HG03196 (cell line): ENCODE measurements around the gene NPY4R2.
"Not testable (repeated sequence)": the region's sequence is repeated elsewhere in the genome, so short reads cannot be mapped to it uniquely, and the experiment has no call there.

ENCODE experiments used
- ATAC-seq: cut with Tn5 transposase; IDR thresholded peaks from one replicate; pipeline ENCODE4 v1.9.1; 2021; ENCODE audit not compliant: unreplicated experiment

NPY4R2 gene

DNA sequence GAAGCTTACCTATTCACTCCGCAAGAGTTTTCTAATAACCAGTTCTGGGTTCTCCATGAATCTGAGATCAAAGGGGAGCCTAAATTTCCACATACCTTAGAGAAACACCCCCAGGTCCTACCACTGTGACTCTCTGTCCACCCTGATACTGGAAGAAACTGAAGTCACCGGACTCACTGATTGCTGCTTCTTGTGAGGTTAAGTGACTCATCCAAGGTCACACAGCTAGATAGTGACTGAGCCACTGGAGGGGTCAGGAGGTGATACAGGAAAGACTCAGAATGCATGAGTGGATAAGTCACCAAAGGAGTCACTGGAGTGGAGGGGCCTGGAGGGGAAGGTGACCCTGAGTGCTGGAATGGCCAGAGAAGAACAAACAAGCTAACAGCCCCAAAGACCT lies 9.8 kb downstream of the NPY4R2 start:
- ATAC-seq: not testable (repeated sequence)

DNA sequence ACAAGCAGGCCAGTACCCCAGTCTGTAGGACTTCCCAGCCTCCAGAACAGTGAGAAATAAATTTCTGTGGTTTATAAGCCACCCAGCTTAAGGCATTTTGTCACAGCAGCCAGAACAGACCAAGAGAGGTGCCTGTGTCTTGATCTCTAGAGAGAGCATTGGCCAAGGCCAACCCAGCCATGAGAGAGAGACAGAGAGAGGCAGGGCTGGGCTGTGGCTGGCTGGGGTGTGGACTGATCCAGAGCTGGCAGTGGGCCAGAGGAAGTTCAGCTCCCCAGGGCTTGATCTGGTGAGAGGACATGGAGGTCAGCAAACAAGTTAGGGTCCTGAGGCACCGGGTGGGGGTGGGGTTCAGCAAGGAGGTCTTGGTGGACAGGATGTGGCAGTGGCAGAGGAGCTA lies 14.4 kb downstream of the NPY4R2 start:
- ATAC-seq: not testable (repeated sequence)

GRCh38 chr10:47933462-47933861 lies 15.0 kb downstream of the NPY4R2 start:
- ATAC-seq: not testable (repeated sequence)

- ATAC-seq: not testable (repeated sequence)
Observed at GRCh38 chr10:47936772-47937228, 18.3 kb downstream of the NPY4R2 start.

- not testable (repeated sequence) for ATAC-seq
Observed at GRCh38 chr10:47937634-47938033, 19.2 kb downstream of the NPY4R2 start.

DNA sequence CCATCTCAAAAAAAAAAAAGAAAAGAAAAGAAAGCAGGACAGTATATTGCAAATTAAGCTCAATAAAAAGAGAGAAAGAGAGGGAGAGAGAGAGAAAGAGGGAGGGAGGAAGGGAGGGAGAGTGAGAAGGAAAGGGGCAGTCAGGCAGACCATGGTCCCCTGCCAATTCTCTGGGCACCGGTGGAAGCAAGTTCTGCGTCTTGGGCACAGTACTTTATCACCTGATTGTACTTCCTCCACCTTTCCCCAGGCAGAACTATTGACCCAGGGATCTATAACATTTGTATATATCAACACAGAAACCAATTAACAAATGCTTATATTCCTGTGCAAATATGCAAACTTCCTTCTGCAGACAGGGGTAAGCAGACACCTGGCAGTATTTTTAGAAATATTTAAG lies 22.4 kb downstream of the NPY4R2 start:
- ATAC-seq: not testable (repeated sequence)

GRCh38 chr10:47941379-47941778 lies 22.9 kb downstream of the NPY4R2 start:
- not testable (repeated sequence) for ATAC-seq

DNA sequence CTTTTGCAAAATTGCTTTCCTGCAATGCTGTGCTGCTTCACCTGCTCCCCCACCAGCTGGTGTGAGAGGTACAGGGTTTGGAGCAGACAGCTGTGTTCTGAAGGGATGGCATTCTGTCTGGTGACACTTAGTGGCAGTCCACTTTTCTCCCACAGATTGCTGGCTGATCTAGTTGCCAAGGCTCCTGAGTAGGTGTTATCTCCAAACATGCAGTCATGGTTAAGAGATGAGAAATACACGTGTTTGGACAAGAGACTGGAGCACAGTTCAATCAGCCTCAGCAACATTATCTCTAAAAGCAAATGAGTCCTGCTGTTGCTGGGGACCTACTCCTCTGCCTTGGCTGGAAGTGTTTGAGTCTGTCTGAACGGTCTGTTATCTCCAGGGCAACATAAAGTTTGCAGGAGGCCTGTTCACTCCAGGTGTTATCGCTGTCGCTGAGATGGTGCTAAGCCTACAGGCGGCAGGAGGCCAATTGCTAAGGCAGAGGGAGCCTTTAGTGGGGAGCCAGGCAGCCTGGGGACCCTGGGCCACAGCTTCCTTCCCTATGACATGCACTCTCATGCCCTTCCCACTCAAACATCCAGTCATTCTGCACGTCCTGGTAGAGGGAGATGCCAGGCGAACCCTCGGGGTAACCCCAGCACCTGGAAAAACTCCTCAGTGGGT lies 24.0 kb downstream of the NPY4R2 start:
- ATAC-seq: not testable (repeated sequence)

- ATAC-seq: not testable (repeated sequence)
Observed at GRCh38 chr10:47943328-47943727, 24.9 kb downstream of the NPY4R2 start.

DNA sequence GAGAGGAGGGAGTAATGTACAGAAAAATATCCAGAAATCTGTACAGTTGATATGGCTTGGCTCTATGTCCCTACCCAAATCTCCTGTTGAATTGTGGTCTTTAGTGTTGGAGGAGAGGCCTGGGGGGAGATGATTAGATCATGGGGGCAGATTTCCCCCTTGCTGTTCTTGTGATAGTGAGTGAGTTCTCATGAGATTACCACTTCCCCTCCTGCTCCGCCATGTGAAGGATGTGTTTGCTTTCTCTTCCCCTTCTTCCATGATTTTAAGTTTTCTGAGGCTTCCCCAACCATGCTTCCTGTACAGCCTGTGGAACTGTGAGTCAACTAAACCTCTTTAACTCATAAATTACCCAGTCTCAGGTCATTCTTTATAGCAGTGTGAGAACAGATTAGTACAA lies 29.0 kb downstream of the NPY4R2 start:
- ATAC-seq: not testable (repeated sequence)

DNA sequence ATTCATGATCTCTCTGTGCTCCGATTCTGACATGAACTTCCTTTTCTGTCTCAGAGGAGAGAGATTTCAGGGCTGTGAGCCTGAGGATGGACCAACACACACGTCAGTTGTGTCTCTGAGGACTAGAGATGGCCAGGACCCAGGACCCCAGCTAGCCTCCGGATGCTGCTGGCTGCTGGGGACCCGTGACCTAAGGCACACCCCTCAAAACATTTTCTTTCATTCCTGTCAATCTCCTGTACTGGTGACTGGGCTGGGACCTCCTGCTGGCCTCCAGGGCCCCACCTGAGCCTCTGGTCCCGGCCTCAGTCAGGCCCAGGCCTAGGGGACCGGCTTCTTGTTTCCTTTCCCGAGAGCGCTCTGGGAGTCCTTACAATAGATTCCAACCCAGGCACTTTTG lies 38.7 kb downstream of the NPY4R2 start:
- not testable (repeated sequence) for ATAC-seq

DNA sequence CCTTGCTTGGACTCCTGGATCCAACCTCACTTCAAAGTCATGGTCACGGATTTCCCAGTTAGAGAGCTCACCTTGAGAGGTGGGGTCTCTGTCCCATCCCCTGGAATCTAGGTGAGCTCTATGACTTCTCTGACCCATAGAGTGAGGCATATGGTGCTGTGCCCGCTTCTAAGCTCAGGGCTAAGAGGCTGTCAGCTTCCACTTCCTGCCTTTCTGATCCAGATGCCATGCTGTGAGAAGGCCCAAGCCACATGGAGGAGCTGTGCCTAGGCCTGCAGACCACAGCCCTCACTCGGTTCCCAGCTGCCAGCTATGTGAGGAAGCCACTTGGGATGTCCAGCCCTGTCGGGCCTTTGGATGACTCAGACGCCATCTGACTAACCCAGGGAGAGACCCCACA lies 41.2 kb downstream of the NPY4R2 start:
- not testable (repeated sequence) for ATAC-seq

- ATAC-seq: not testable (repeated sequence)
Observed at GRCh38 chr10:47960699-47961098, 42.2 kb downstream of the NPY4R2 start.

DNA sequence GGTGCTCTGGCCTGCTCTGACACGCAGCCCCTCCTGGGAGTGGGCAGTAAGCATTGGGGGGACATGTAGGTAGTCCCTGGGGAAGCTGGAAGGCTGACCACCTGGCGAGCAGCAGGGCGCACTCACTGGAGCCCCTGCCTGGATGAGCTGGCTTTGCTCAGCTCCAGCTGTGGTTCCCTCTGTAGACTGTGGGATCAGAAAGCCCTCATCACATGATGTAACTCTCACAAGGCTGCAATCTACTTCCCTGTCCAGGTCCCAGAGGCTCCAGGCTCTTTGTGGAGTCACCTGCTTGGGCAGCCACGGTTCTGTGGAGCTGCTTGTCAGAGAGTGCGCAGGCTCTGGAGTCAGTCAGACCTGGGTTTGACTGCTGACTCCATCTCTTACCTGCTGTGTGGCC lies 44.3 kb downstream of the NPY4R2 start:
- not testable (repeated sequence) for ATAC-seq

GRCh38 chr10:47964280-47965063 lies 46.0 kb downstream of the NPY4R2 start:
- not testable (repeated sequence) for ATAC-seq

DNA sequence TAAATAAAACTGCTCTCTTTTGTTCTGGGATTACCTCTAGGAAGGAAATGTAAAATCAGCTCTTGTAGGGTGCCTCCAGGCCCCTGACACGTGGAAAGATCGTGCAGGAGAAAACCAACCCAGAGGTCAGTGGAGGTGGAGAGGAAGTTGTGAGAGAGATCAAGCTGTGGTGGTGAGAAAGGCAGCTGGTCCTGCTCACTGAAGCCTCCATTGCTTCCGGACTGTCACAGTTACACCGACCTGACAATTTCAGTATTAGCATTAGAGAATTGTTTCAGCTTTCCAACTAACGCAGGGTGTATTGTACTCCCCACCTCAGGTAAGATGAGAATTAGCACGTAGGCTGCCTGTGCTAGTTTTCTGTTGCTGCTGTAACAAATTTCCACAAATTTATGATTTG lies 50.5 kb downstream of the NPY4R2 start:
- ATAC-seq: not testable (repeated sequence)

DNA sequence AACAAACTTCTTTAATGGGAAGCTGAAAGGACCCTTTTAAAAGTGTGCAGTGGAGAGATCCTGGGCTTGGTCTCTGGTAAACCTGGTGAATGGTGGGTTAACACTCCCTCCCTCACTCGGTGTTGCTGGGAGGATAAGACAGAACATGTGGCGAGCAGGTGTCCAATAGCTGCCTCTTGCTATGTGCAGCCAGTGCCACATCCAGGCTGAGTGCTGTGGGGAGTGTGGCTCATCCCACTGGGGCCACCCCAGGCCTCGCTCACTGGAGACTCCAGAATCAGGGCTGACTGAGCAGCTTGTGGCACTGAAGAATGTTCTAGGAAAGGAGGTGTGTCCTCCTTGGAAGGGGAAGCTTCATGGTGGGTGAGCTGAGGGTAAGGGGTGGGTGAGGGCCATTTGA lies 51.6 kb downstream of the NPY4R2 start:
- not testable (repeated sequence) for ATAC-seq

GRCh38 chr10:47971598-47971997 lies 53.1 kb downstream of the NPY4R2 start:
- ATAC-seq: not testable (repeated sequence)

DNA sequence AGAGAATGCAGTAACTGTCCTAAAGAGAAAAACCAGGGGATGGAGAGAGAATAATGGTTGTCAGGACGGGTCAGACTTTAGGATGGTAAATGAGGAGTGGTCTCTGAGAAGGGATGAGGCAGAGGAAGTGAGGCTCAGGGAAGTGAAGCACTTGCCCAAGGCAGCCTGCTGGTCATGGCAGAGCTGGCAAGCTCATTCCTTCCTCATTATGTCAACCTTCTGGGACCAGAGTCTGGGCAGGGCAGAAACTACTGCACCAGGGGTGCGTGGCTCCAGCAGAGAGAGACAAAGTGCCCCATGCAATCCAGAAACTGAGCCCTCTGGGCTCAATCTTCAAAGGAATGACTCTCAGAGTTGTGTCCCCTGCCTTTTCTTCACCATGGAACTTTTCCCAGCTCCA lies 53.6 kb downstream of the NPY4R2 start:
- ATAC-seq: not testable (repeated sequence)
